ENCODE results near the gene MUC21.
"Not testable (repeated sequence)": the region's sequence is repeated elsewhere in the genome, so short reads cannot be mapped to it uniquely, and the experiment has no call there.

Gene MUC21

GRCh38 chr6:30990422-30991086 lies 7.0 kb downstream of the MUC21 start:
- DNase-seq (ENCODE audit: low spot score), result no peak
- in situ Hi-C loops (cut with MboI; ENCODE audit: low pct_unique_long_range_greater_than_20kb, low sequenced_read_pairs, unreplicated experiment), result no loop called here
- TF ChIP-seq CTCF (IDR thresholded peaks at IDR 0.05; ENCODE audit: extremely low read depth, insufficient read depth, missing control alignments), result no peak

GRCh38 chr6:30991891-30992290 lies 8.4 kb downstream of the MUC21 start:
- TF ChIP-seq CTCF (IDR thresholded peaks at IDR 0.05; ENCODE audit: extremely low read depth, insufficient read depth, missing control alignments), result no peak
- DNase-seq (ENCODE audit: low spot score), result no peak
- in situ Hi-C loops (cut with MboI; ENCODE audit: low pct_unique_long_range_greater_than_20kb, low sequenced_read_pairs, unreplicated experiment), result no loop called here

- no peak for DNase-seq (ENCODE audit: low spot score)
- in situ Hi-C loops (cut with MboI; ENCODE audit: low pct_unique_long_range_greater_than_20kb, low sequenced_read_pairs, unreplicated experiment), result no loop called here
- no peak for TF ChIP-seq CTCF (IDR thresholded peaks at IDR 0.05; ENCODE audit: extremely low read depth, insufficient read depth, missing control alignments)
These were observed 13.8 kb downstream of the MUC21 start for GRCh38 chr6:30997301-30997700.

GRCh38 chr6:30998785-30999184 lies 15.3 kb downstream of the MUC21 start:
- DNase-seq (ENCODE audit: low spot score), result no peak
- TF ChIP-seq CTCF (IDR thresholded peaks at IDR 0.05; ENCODE audit: extremely low read depth, insufficient read depth, missing control alignments), result no peak
- in situ Hi-C loops (cut with MboI; ENCODE audit: low pct_unique_long_range_greater_than_20kb, low sequenced_read_pairs, unreplicated experiment), result no loop called here

- DNase-seq (ENCODE audit: low spot score); in situ Hi-C loops (cut with MboI; ENCODE audit: low pct_unique_long_range_greater_than_20kb, low sequenced_read_pairs, unreplicated experiment): not testable (repeated sequence)
These were observed 16.7 kb downstream of the MUC21 start for GRCh38 chr6:31000067-31000860.

GRCh38 chr6:31001281-31001888 lies 17.9 kb downstream of the MUC21 start:
- no peak for DNase-seq (ENCODE audit: low spot score)
- in situ Hi-C loops (cut with MboI; ENCODE audit: low pct_unique_long_range_greater_than_20kb, low sequenced_read_pairs, unreplicated experiment), result no loop called here
- TF ChIP-seq CTCF (IDR thresholded peaks at IDR 0.05; ENCODE audit: extremely low read depth, insufficient read depth, missing control alignments), result no peak

- in situ Hi-C loops (cut with MboI; ENCODE audit: low pct_unique_long_range_greater_than_20kb, low sequenced_read_pairs, unreplicated experiment), result no loop called here
- DNase-seq (ENCODE audit: low spot score), result no peak
- no peak for TF ChIP-seq CTCF (IDR thresholded peaks at IDR 0.05; ENCODE audit: extremely low read depth, insufficient read depth, missing control alignments)
These were observed 19.0 kb downstream of the MUC21 start for GRCh38 chr6:31002471-31002870.
